K562 (cell line): Measurements from ENCODE around the gene PAFAH1B2. TPM values are rescaled to one million over a fixed set of nuclear protein-coding genes. Genes with fewer than 3 reads are reported as not detected.

Experiments used
- ARNT ChIP-seq, 2 experiments: fragments of 450-650 bp; IDR thresholded peaks; 2 replicates each; pipeline ENCODE4 v1.6.1; 2016; ENCODE audit warnings: mild to moderate bottlenecking in 1 of 2
- BMI1 ChIP-seq: fragments of 150-350 bp; IDR thresholded peaks from 2 replicates; pipeline ENCODE4 v1.6.1; 2014; ENCODE audit warnings: low read length
- HDAC8 ChIP-seq: fragments of 450-650 bp; IDR thresholded peaks from 2 replicates; pipeline ENCODE4 v1.6.1; 2016; ENCODE audit warnings: mild to moderate bottlenecking, missing genetic modification characterization, moderate library complexity, missing compliant biosample characterization
- HIVEP1 ChIP-seq: fragments of 250-450 bp; sonication (Bioruptor Pico); IDR thresholded peaks from 2 replicates; pipeline ENCODE4 v1.4.0; 2020; ENCODE audit warnings: mild to moderate bottlenecking
- IRF2 ChIP-seq: sonication (generic); formaldehyde crosslinking; IDR thresholded peaks from 2 replicates; pipeline ENCODE4 v1.8.1; 2022; ENCODE audit warnings: mild to moderate bottlenecking, missing genetic modification reagents
- JUN ChIP-seq, 2 experiments: sonication (generic) in 1 of 2; formaldehyde crosslinking in 1 of 2; IDR thresholded peaks; 2 replicates each; pipeline versions ENCODE4 v1.6.1 to v1.8.0; 2012 to 2022; ENCODE audit warnings: borderline replicate concordance in 2 of 2, mild to moderate bottlenecking in 2 of 2, improper control_type of control experiment in 1 of 2, low read depth in 1 of 2, low read length in 1 of 2, missing genetic modification reagents in 1 of 2
- MEIS2 ChIP-seq: fragments of 450-650 bp; IDR thresholded peaks from 2 replicates; pipeline ENCODE4 v1.6.1; 2014; ENCODE audit warnings: mild to moderate bottlenecking; ENCODE audit not compliant: partially characterized antibody
- NR2C2 ChIP-seq, 2 experiments: fragments of 200-800 bp in 1 of 2; sonication (Bioruptor generic) in 1 of 2; sonication (generic) in 1 of 2; formaldehyde crosslinking in 1 of 2; IDR thresholded peaks; 2 replicates each; pipeline versions ENCODE4 v1.6.1 to v1.8.0; 2016 to 2022; ENCODE audit warnings: mild to moderate bottlenecking in 1 of 2, missing compliant biosample characterization in 1 of 2, missing genetic modification characterization in 1 of 2, missing genetic modification reagents in 1 of 2
- NR4A1 ChIP-seq, 2 experiments: fragments of 250-450 bp in 1 of 2; fragments of 450-650 bp in 1 of 2; sonication (Bioruptor Pico) in 1 of 2; IDR thresholded peaks; 2 replicates each; pipeline versions ENCODE4 v1.4.0 to v1.6.1; 2016 to 2020; ENCODE audit warnings: mild to moderate bottlenecking in 2 of 2, missing compliant biosample characterization in 1 of 2, missing genetic modification characterization in 1 of 2, moderate library complexity in 1 of 2
- PRPF4 ChIP-seq: fragments of 200-400 bp; formaldehyde crosslinking; IDR thresholded peaks from one replicate; pipeline ENCODE4 v1.6.1; 2017; ENCODE audit warnings: low read length, low read depth, mild to moderate bottlenecking; ENCODE audit not compliant: insufficient read depth, poor library complexity, severe bottlenecking
- RERE ChIP-seq: sonication (generic); formaldehyde crosslinking; IDR thresholded peaks from 2 replicates; pipeline ENCODE4 v1.8.0; 2023; ENCODE audit warnings: missing genetic modification reagents, mild to moderate bottlenecking, borderline replicate concordance
- SRSF7 ChIP-seq: fragments of 200-400 bp; formaldehyde crosslinking; optimal IDR thresholded peaks from 2 replicates; pipeline ENCODE3; 2017; ENCODE audit warnings: mild to moderate bottlenecking, low read depth, low read length
- ZFPM2 ChIP-seq: fragments of 250-450 bp; sonication (Bioruptor Pico); IDR thresholded peaks from 2 replicates; pipeline ENCODE4 v1.5.1; 2022; ENCODE audit warnings: mild to moderate bottlenecking
- ZNF695 ChIP-seq: fragments of 450-650 bp; formaldehyde crosslinking; IDR thresholded peaks from 2 replicates; pipeline ENCODE4 v1.4.0; 2020; ENCODE audit warnings: mild to moderate bottlenecking, moderate library complexity
- ZNF785 ChIP-seq: fragments of 250-450 bp; sonication (Bioruptor Pico); IDR thresholded peaks from 2 replicates; pipeline ENCODE4 v1.4.0; 2020; ENCODE audit warnings: mild to moderate bottlenecking
- polyA plus RNA-seq, 8 experiments: library from polyadenylated mRNA; depleted of rRNA in 4 of 8; stranded (reverse) in 5 of 8; unstranded in 3 of 8; fragments of >200 nt; fragmentation: Nextera tagmentation in 2 of 8; fragmentation: Illumina TruSeq in 1 of 8; extraction: Ambion mirVana in 2 of 8; extraction: Trizol in 1 of 8; gene quantifications; 2 replicates each; pipeline versions ENCODE4 v1.2.1 to v1.2.3, GENCODE V29; 2011 to 2014; ENCODE audit warnings: inconsistent platforms in 1 of 8, missing spikeins in 1 of 8
- total RNA-seq, 7 experiments: library from RNA; depleted of rRNA in 6 of 7; stranded (reverse); fragments of >200 nt in 6 of 7; fragmentation: Illumina TruSeq in 2 of 7; extraction: Trizol in 2 of 7; gene quantifications; 2 replicates each; pipeline versions ENCODE4 v1.2.1 to v1.2.3, GENCODE V29; 2011 to 2021; ENCODE audit warnings: low replicate concordance in 1 of 7
- TF ChIP-seq, protein P1 (sequence below): fragments of 150-350 bp; conservative IDR thresholded peaks from 2 replicates; pipeline ENCODE4 v1.6.1; 2014; ENCODE audit warnings: low read length
- TF ChIP-seq, protein P2 (sequence below): fragments of 250-450 bp; sonication (Bioruptor Pico); IDR thresholded peaks from 2 replicates; pipeline ENCODE4 v1.5.0; 2020; ENCODE audit warnings: mild to moderate bottlenecking

The PAFAH1B2 gene
- total and polyA plus RNA-seq, 9 of the 15 experiments (the other 6 are each of a cell fraction or from before 2014, with no cell fraction given): 27.8 to 94.7 (median 64.9) TPM

DNA sequence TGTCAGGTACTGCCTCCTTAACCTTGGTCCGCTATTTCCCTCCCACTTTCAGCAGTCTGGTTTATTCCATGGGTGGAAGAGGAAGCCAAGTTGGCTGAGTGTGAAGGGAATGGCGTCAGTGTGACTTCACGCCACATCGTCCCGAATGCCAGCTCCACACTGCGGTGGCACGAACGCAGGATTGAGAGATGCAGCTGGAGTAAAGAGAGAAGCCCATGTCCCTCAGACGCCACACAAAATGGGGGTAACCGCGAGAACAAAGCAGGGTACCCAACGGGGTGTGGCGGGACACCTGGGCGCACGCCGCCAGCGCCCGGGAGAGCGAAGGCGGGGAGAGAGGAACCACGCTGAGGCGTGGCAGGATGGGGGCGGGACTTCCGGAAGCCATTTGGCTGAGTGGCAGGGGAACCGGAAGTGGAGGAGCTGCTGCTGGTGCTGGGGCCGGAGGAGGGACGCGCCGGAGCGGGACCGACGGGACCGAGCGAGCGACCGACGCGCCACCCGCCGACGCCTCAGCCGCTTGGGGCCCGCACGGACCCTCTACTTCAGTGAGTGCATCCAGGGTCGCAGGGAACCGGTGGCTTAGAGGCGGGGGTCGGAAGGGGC, at the start of gene PAFAH1B2 (continued):
- TF ChIP-seq, protein P1, sequence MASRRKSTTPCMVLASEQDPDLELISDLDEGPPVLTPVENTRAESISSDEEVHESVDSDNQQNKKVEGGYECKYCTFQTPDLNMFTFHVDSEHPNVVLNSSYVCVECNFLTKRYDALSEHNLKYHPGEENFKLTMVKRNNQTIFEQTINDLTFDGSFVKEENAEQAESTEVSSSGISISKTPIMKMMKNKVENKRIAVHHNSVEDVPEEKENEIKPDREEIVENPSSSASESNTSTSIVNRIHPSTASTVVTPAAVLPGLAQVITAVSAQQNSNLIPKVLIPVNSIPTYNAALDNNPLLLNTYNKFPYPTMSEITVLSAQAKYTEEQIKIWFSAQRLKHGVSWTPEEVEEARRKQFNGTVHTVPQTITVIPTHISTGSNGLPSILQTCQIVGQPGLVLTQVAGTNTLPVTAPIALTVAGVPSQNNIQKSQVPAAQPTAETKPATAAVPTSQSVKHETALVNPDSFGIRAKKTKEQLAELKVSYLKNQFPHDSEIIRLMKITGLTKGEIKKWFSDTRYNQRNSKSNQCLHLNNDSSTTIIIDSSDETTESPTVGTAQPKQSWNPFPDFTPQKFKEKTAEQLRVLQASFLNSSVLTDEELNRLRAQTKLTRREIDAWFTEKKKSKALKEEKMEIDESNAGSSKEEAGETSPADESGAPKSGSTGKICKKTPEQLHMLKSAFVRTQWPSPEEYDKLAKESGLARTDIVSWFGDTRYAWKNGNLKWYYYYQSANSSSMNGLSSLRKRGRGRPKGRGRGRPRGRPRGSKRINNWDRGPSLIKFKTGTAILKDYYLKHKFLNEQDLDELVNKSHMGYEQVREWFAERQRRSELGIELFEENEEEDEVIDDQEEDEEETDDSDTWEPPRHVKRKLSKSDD: 0 out of 2 replicates have a peak, but pooled peaks have one; percentile 57
- TF ChIP-seq PRPF4: no peak
- peak; percentile 89 for TF ChIP-seq MEIS2
- no peak for TF ChIP-seq BMI1
- 0 out of 2 replicates have a peak, but pooled peaks have one; percentile 48 for TF ChIP-seq HDAC8 (tag)
- no peak for TF ChIP-seq HIVEP1 (CRISPR knock-in tag)
- TF ChIP-seq ZNF785 (CRISPR knock-in tag): no peak
- TF ChIP-seq ARNT (IDR thresholded peaks at IDR 0.05): no peak
- no peak for TF ChIP-seq ZFPM2 (CRISPR knock-in tag)
- TF ChIP-seq, protein P2, sequence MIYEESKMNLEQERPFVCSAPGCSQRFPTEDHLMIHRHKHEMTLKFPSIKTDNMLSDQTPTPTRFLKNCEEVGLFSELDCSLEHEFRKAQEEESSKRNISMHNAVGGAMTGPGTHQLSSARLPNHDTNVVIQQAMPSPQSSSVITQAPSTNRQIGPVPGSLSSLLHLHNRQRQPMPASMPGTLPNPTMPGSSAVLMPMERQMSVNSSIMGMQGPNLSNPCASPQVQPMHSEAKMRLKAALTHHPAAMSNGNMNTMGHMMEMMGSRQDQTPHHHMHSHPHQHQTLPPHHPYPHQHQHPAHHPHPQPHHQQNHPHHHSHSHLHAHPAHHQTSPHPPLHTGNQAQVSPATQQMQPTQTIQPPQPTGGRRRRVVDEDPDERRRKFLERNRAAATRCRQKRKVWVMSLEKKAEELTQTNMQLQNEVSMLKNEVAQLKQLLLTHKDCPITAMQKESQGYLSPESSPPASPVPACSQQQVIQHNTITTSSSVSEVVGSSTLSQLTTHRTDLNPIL (CRISPR knock-in tag): no peak
- TF ChIP-seq SRSF7: no peak
- peak; percentile 62; the same call in 1 of the 2 replicates for TF ChIP-seq NR2C2 (CRISPR knock-in tag; IDR thresholded peaks at IDR 0.05)
- peak; percentile 62 for TF ChIP-seq NR2C2 (tag; IDR thresholded peaks at IDR 0.05)
- no peak for TF ChIP-seq NR4A1 (CRISPR knock-in tag; IDR thresholded peaks at IDR 0.05)
- TF ChIP-seq NR4A1 (tag; IDR thresholded peaks at IDR 0.05): 0 out of 2 replicates have a peak, but pooled peaks have one; percentile 52
- TF ChIP-seq IRF2 (CRISPR knock-in tag): no peak
- no peak for TF ChIP-seq ZNF695
- no peak for TF ChIP-seq RERE (CRISPR knock-in tag)
- TF ChIP-seq JUN (IDR thresholded peaks at IDR 0.05; ENCODE audit: borderline replicate concordance, low read depth, low read length): peak; percentile 50; the same call in 1 of the 2 replicates
- no peak for TF ChIP-seq JUN (CRISPR knock-in tag; IDR thresholded peaks at IDR 0.05; ENCODE audit: borderline replicate concordance)
